H9 (cell line): ENCODE data around the gene CAND2. TPM values are rescaled to one million over a fixed set of nuclear protein-coding genes. Genes with fewer than 3 reads are reported as not detected.
A peak's percentile ranks its signal among the peaks of the same experiment; 100 is the strongest.

Source experiments
- DNase-seq: peaks from one replicate; pipeline ENCODE4 v3.0.0-alpha.2; 2017
- H2AFZ ChIP-seq: one replicate; pipeline ENCODE4 v1.6.1; 2013; ENCODE audit warnings: mild to moderate bottlenecking, low read length, control low read depth, moderate library complexity
- H2AK5ac ChIP-seq: 2 replicates; pipeline ENCODE4 v1.6.1; 2013; ENCODE audit warnings: low read length, control low read depth, mixed read lengths; ENCODE audit not compliant: insufficient read length
- H2BK120ac ChIP-seq: one replicate; pipeline ENCODE4 v1.6.1; 2013; ENCODE audit warnings: low read depth, mild to moderate bottlenecking, low read length, control low read depth, inconsistent platforms; ENCODE audit not compliant: poor library complexity, severe bottlenecking
- H2BK12ac ChIP-seq: 2 replicates; pipeline ENCODE4 v1.6.1; 2013; ENCODE audit warnings: low read length, control low read depth, mixed read lengths, low read depth; ENCODE audit not compliant: insufficient read length
- H2BK15ac ChIP-seq: 2 replicates; pipeline ENCODE4 v1.6.1; 2013; ENCODE audit warnings: low read depth, low read length, control low read depth
- H2BK20ac ChIP-seq: one replicate; pipeline ENCODE4 v1.6.1; 2013; ENCODE audit warnings: low read depth, mild to moderate bottlenecking, low read length, control low read depth, inconsistent platforms; ENCODE audit not compliant: poor library complexity, severe bottlenecking
- H2BK5ac ChIP-seq: 2 replicates; pipeline ENCODE4 v1.6.1; 2013; ENCODE audit warnings: low read length, control low read depth, mixed read lengths; ENCODE audit not compliant: insufficient read length
- H3K14ac ChIP-seq: 2 replicates; pipeline ENCODE4 v1.6.1; 2013; ENCODE audit warnings: low read length, control low read depth; ENCODE audit not compliant: insufficient read depth
- H3K18ac ChIP-seq: 2 replicates; pipeline ENCODE4 v1.6.1; 2013; ENCODE audit warnings: low read depth, mild to moderate bottlenecking, mixed read lengths, low read length, control low read depth; ENCODE audit not compliant: insufficient read length
- H3K23ac ChIP-seq: 2 replicates; pipeline ENCODE4 v1.6.1; 2013; ENCODE audit warnings: low read length, control low read depth, mixed read lengths, low read depth; ENCODE audit not compliant: insufficient read length
- H3K23me2 ChIP-seq: 2 replicates; pipeline ENCODE4 v1.6.1; 2013; ENCODE audit warnings: low read depth, mild to moderate bottlenecking, mixed read lengths, low read length, control low read depth; ENCODE audit not compliant: insufficient read length, poor library complexity, severe bottlenecking
- H3K27ac ChIP-seq: 2 replicates; pipeline ENCODE4 v1.5.1; 2013; ENCODE audit warnings: low read length, control low read depth, mixed read lengths, low read depth; ENCODE audit not compliant: insufficient read length
- H3K27me3 ChIP-seq: 2 replicates; pipeline ENCODE4 v1.6.1; 2013; ENCODE audit warnings: low read length, control low read depth, inconsistent platforms; ENCODE audit not compliant: insufficient read depth
- H3K4ac ChIP-seq: 2 replicates; pipeline ENCODE4 v1.6.1; 2013; ENCODE audit warnings: low read depth, mild to moderate bottlenecking, control low read depth, inconsistent platforms, low read length, moderate library complexity
- H3K4me1 ChIP-seq: 2 replicates; pipeline ENCODE4 v1.6.1; 2013; ENCODE audit warnings: low read length, control low read depth, inconsistent platforms; ENCODE audit not compliant: insufficient read depth
- H3K4me2 ChIP-seq: 2 replicates; pipeline ENCODE4 v1.6.1; 2013; ENCODE audit warnings: low read length, control low read depth, mixed read lengths; ENCODE audit not compliant: insufficient read length, insufficient read depth
- H3K56ac ChIP-seq: 2 replicates; pipeline ENCODE4 v1.6.1; 2013; ENCODE audit warnings: low read depth, mild to moderate bottlenecking, mixed read lengths, low read length, control low read depth; ENCODE audit not compliant: insufficient read length
- H3K79me1 ChIP-seq: 2 replicates; pipeline ENCODE4 v1.6.1; 2013; ENCODE audit warnings: low read depth, mild to moderate bottlenecking, moderate library complexity, low read length, control low read depth, inconsistent platforms; ENCODE audit not compliant: insufficient read depth, poor library complexity, severe bottlenecking
- H3K79me2 ChIP-seq: 2 replicates; pipeline ENCODE4 v1.6.1; 2013; ENCODE audit warnings: low read length, control low read depth, inconsistent platforms; ENCODE audit not compliant: insufficient read depth
- H3K9ac ChIP-seq: 2 replicates; pipeline ENCODE4 v1.6.1; 2013; ENCODE audit warnings: low read length, control low read depth, mixed read lengths; ENCODE audit not compliant: insufficient read length; ENCODE audit errors: extremely low read depth
- H3K9me3 ChIP-seq: one replicate; pipeline ENCODE4 v1.6.1; 2013; ENCODE audit warnings: low read depth, low read length, inconsistent platforms; ENCODE audit not compliant: control insufficient read depth
- H3T11ph ChIP-seq: one replicate; pipeline ENCODE4 v1.6.1; 2013; ENCODE audit warnings: mild to moderate bottlenecking, low read length, control low read depth, inconsistent platforms
- H4K20me1 ChIP-seq: one replicate; pipeline ENCODE4 v1.6.1; 2013; ENCODE audit not compliant: control insufficient read depth, insufficient read length, insufficient read depth
- H4K5ac ChIP-seq: 2 replicates; pipeline ENCODE4 v1.6.1; 2013; ENCODE audit warnings: low read depth, mild to moderate bottlenecking, mixed read lengths, low read length, control low read depth; ENCODE audit not compliant: insufficient read length
- H4K8ac ChIP-seq: replicated peaks from 2 replicates; pipeline ENCODE4 v1.6.1; 2013; ENCODE audit warnings: low read length, control low read depth, mixed read lengths, low read depth; ENCODE audit not compliant: insufficient read length
- H4K91ac ChIP-seq: 2 replicates; pipeline ENCODE4 v1.6.1; 2013; ENCODE audit warnings: low read depth, mild to moderate bottlenecking, moderate library complexity, mixed read lengths, low read length, control low read depth; ENCODE audit not compliant: insufficient read length
- H3K27ac Mint-ChIP-seq, 3 experiments: 2 replicates in 2 of 3; 3 replicates in 1 of 3; pipeline ENCODE4 v1.8.0; 2020 to 2021; ENCODE audit warnings: mixed read lengths in 3 of 3, mild to moderate bottlenecking in 1 of 3, moderate library complexity in 1 of 3
- H3K27me3 Mint-ChIP-seq: 2 replicates; pipeline ENCODE4 v1.8.0; 2021; ENCODE audit warnings: low read depth, mild to moderate bottlenecking, moderate library complexity, mixed read lengths
- H3K36me3 Mint-ChIP-seq, 3 experiments: 2 replicates in 2 of 3; 3 replicates in 1 of 3; pipeline ENCODE4 v1.8.0; 2020 to 2021; ENCODE audit warnings: low read depth in 3 of 3, mixed read lengths in 3 of 3; ENCODE audit not compliant: insufficient read depth in 1 of 3
- H3K4me1 Mint-ChIP-seq, 2 experiments: 2 replicates each; pipeline ENCODE4 v1.8.0; 2020; ENCODE audit warnings: mixed read lengths in 2 of 2
- H3K4me3 Mint-ChIP-seq, 2 experiments: 2 replicates in 1 of 2; 3 replicates in 1 of 2; pipeline ENCODE4 v1.8.0; 2020 to 2021; ENCODE audit warnings: mild to moderate bottlenecking in 2 of 2, mixed read lengths in 2 of 2, moderate library complexity in 1 of 2
- H3K9me3 Mint-ChIP-seq, 2 experiments: 2 replicates in 1 of 2; 3 replicates in 1 of 2; pipeline ENCODE4 v1.8.0; 2020; ENCODE audit warnings: mild to moderate bottlenecking in 2 of 2, mixed read lengths in 2 of 2, moderate library complexity in 1 of 2
- WGBS: extraction: QIAGEN DNeasy Blood & Tissue Kit; methylation state at CpG from one replicate; pipeline ENCODE4 v1.1.7; 2013; ENCODE audit warnings: missing lambda C conversion rate, low lambda C conversion rate, mixed read lengths; ENCODE audit not compliant: insufficient read length; ENCODE audit errors: extremely low coverage; 5-methylcytosine and 5-hydroxymethylcytosine counted together
- total RNA-seq: library from RNA; stranded (reverse); gene quantifications from 2 replicates; pipeline ENCODE4 v1.2.1, GENCODE V29; 2021
- TF ChIP-seq, protein P1 (sequence below): fragments of 200-600 bp; sonication (generic); conservative IDR thresholded peaks from 3 replicates; pipeline ENCODE4 v1.8.0; 2021; ENCODE audit warnings: antibody characterized with exemption, mild to moderate bottlenecking

CAND2 gene
- total RNA-seq, 1 experiment from 2014 or later = 10.7 TPM

DNA sequence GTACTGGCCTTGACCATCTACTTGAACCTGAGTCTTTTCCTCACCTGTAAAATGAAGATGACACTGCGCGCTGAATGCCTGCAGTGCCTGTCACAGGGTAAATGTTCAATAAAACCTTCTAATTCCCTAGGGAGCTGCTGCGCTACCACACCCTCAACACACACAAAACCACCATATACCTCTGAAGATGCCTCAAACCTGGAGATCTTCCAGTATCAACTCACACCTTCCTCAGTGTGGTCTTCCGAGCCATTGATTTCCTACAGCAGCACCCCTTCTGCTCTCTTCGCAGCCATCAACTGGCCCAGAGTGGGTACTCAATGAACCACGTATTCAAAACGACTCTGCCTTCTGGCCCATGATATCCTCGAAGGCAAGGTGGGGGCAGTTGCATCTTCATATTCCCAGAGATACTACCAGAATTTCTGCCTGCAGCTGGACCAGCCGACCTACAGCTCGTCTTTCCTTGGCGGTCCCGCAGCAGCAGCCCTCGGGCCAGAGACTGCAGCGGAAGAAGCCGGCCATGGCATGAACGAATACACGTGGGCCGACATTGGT, 44.2 kb downstream of the CAND2 start:
- Histone ChIP-seq H3K4me1 (peaks cover 3% of the 10 kb centered on the region), H2BK5ac (peak overlapping the region; percentile 99), H3K27me3 (no peaks in the 10 kb centered on the region), H3K79me1 (peaks cover 10% of the 10 kb centered on the region), H3K18ac (peak overlapping the region; percentile 97), H3T11ph (no peak overlapping the region), H4K91ac (peak overlapping the region; percentile 97), H2BK12ac (no peak overlapping the region), H3K23ac (no peak overlapping the region), H3K4ac (peak overlapping the region; percentile 99), H4K20me1 (peaks cover 2% of the 10 kb centered on the region), H4K5ac (peak overlapping the region; percentile 99), H3K79me2 (peaks cover 27% of the 10 kb centered on the region), H3K27ac (peak overlapping the region; percentile 33), H3K9ac (peak overlapping the region; percentile 100), H2BK120ac (no peak overlapping the region), H3K23me2 (peaks cover 8% of the 10 kb centered on the region), H3K14ac (peak overlapping the region; percentile 98), H3K9me3 (no peaks in the 10 kb centered on the region), H4K8ac (peak overlapping the region; percentile 98), H3K4me2 (peak overlapping the region; percentile 84), H2AFZ (no peak overlapping the region), H2AK5ac (peak overlapping the region; percentile 19), H2BK20ac (no peak overlapping the region), H3K56ac (peak overlapping the region; percentile 84), H2BK15ac (no peak overlapping the region)
- DNase-seq = no peak
- Mint-ChIP-seq H3K4me3 (peak overlapping the region; percentile 96 to 98), H3K36me3 (peaks cover 50 to 59% (median 55%) of the 10 kb centered on the region in 3 experiments), H3K27ac (peak overlapping the region; percentile 99 to 100 (median 100)), H3K4me1 (peaks cover 50 to 52% of the 10 kb centered on the region in 2 experiments), H3K9me3 (peaks cover 2 to 4% of the 10 kb centered on the region in 2 experiments; a peak in 4 of 5 replicates), H3K27me3 (no peaks in the 10 kb centered on the region)
- WGBS = no CpG with 5 or more reads among the region's 18 CpGs
- TF ChIP-seq, protein P1, sequence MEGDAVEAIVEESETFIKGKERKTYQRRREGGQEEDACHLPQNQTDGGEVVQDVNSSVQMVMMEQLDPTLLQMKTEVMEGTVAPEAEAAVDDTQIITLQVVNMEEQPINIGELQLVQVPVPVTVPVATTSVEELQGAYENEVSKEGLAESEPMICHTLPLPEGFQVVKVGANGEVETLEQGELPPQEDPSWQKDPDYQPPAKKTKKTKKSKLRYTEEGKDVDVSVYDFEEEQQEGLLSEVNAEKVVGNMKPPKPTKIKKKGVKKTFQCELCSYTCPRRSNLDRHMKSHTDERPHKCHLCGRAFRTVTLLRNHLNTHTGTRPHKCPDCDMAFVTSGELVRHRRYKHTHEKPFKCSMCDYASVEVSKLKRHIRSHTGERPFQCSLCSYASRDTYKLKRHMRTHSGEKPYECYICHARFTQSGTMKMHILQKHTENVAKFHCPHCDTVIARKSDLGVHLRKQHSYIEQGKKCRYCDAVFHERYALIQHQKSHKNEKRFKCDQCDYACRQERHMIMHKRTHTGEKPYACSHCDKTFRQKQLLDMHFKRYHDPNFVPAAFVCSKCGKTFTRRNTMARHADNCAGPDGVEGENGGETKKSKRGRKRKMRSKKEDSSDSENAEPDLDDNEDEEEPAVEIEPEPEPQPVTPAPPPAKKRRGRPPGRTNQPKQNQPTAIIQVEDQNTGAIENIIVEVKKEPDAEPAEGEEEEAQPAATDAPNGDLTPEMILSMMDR = no peak
